Fibroblast of villous mesenchyme (primary cell): Measurements from ENCODE around the gene FAM174C. TPM values are rescaled to one million over a fixed set of nuclear protein-coding genes. Genes with fewer than 3 reads are reported as not detected.

Source experiments
- DNase-seq: peaks from one replicate; pipeline ENCODE4 v3.0.0-alpha.2; 2010; ENCODE audit warnings: low read depth
- H3K4me3 ChIP-seq: 2 replicates; pipeline ENCODE4 v1.5.1; 2011; ENCODE audit warnings: low read depth, mild to moderate bottlenecking, low read length
- total RNA-seq: library from RNA; depleted of rRNA; stranded (reverse); fragments of >200 nt; gene quantifications from 2 replicates; pipeline ENCODE4 v1.2.3, GENCODE V29; 2012
- TF ChIP-seq, protein P1 (sequence below): IDR thresholded peaks from 2 replicates; pipeline ENCODE4 v1.5.1; 2012; ENCODE audit warnings: low read depth, mild to moderate bottlenecking, low read length; ENCODE audit not compliant: insufficient read depth

Gene FAM174C
- total RNA-seq, 1 donor: 17.3 TPM

DNA sequence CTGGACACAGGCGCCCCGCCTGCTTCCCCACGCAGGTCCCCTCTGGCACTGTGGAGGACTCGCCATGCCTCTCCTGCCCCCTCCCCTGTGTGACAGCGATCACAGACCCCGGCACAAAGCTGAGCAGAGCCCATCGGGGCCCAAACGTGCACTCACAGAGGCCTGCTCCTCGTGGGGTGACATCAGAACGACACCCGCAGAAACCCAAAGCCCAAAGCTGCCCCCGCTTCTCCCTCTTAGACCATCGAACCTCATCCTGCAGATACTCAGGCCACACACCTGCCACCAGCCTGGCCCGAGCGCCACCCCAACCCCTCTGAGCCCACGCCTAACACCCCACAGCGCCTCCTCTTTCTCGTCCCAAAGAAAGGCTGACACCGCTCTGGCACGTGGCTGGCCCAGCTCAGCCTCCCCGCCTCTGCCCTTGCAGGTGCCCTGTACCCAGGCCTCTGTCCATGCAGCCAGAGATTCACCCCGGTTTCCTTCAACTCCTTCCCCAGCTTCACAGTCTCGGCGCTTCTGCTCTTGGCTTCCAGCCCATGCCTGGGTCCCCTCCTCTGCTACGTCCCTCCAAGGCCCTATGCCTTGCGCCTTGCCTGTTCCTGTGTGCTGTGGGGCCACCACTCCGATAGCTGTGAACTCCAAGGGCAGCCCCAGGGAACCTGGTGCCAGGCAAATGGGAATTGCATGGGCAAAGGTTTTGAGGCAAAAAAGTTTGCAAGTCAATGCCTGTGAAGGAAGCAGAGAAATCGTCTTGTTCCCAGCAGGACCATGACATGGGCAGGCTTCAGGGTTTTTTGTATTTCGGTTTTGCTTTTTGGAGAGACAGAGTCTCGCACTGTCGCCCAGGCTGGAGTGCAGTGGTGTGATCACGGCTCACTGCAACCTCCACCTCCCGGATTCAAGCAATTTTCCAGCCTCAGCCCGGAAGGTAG, 36.7 kb upstream of the FAM174C start:
- H3K4me3 ChIP-seq: peak overlapping the region; percentile 47
- DNase-seq: no peak
- TF ChIP-seq, protein P1, sequence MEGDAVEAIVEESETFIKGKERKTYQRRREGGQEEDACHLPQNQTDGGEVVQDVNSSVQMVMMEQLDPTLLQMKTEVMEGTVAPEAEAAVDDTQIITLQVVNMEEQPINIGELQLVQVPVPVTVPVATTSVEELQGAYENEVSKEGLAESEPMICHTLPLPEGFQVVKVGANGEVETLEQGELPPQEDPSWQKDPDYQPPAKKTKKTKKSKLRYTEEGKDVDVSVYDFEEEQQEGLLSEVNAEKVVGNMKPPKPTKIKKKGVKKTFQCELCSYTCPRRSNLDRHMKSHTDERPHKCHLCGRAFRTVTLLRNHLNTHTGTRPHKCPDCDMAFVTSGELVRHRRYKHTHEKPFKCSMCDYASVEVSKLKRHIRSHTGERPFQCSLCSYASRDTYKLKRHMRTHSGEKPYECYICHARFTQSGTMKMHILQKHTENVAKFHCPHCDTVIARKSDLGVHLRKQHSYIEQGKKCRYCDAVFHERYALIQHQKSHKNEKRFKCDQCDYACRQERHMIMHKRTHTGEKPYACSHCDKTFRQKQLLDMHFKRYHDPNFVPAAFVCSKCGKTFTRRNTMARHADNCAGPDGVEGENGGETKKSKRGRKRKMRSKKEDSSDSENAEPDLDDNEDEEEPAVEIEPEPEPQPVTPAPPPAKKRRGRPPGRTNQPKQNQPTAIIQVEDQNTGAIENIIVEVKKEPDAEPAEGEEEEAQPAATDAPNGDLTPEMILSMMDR: no peak

DNA sequence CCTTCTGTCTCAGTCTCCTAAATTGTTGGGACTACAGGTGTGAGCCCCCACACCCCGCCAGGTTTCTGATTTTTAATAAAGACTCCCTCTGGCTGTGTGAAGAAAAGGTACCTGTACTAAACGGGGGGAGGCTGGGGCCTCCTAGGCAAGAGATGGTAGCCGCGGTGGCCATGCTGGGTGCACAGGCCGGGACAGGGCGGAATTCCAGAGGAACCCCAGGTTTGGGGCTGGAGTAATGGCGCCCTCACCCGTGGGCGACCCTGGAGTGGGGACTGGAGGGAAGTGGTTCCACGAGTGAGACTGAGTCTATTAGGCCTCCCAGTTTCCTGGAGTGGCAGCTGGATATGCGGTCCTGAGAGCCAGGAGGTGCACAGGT, 35.9 kb upstream of the FAM174C start:
- TF ChIP-seq, protein P1: no peak
- no peak overlapping the region for H3K4me3 ChIP-seq
- no peak for DNase-seq

DNA sequence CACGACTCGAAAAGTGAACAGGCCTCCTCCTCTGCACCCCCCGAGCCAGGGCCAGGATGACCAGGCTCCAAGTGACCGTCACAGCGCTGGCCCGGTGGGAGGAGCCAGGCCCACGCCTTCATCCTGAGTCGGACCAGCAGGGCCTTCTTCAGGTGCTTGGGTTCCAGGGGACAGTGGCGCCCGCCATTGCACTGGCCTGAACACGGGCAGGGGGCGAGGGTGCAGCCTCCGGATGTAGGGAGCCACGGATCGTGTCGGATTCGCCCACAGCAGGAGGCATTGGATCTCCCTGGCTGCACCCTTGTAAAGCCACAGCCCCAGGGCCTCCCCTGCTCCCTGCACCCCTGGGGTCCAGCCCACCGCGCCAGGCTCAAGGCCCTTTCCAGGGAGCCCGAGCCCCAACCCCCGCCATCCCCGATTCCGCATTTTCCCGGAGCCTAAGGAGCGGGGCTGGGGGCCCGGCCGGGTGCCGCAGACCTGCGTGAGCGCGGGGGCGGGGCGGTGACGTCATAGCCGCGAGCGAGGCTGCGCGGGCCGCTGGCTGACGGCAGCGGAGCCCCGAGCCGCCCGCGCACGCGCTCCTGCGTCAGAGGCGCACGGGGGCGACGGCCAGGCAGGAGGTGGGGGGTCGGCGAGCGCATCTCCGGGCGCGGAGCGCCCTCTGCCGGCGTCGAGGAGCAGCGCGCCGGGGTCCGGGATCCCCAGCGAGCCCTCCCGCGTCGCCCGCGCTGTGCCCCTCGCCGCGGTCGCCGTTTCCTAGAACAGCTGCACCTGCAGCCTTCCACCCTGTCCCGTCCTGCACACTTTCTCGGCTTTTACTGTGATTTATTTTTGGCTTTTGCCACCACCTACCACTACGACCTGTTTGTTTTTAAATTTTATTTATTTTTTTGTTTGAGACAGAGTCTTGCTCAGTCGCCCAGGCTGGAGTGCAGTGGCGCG, 35.3 kb upstream of the FAM174C start:
- peak; percentile 94 for DNase-seq
- TF ChIP-seq, protein P1: peak; percentile 64
- peak overlapping the region; percentile 49 for H3K4me3 ChIP-seq

DNA sequence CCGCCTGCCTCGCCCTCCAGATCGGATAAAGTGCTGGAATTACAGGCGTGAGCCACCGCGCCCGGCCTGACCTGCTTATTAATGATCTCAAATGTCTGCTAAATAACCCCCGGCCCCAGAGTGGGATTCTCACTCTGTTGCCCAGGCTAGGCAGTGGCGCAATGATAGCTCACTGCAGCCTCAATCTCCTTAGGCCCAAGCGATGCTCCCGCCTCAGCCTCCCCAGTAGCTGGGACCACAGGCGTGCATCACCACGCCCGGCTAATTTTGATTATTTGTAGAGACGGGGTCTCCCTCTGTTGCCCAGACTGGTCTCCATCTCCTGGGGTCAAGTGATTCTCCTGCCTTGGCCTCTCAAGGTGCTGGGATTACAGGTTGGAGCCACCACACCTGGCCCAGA, 34.4 kb upstream of the FAM174C start:
- TF ChIP-seq, protein P1: no peak

DNA sequence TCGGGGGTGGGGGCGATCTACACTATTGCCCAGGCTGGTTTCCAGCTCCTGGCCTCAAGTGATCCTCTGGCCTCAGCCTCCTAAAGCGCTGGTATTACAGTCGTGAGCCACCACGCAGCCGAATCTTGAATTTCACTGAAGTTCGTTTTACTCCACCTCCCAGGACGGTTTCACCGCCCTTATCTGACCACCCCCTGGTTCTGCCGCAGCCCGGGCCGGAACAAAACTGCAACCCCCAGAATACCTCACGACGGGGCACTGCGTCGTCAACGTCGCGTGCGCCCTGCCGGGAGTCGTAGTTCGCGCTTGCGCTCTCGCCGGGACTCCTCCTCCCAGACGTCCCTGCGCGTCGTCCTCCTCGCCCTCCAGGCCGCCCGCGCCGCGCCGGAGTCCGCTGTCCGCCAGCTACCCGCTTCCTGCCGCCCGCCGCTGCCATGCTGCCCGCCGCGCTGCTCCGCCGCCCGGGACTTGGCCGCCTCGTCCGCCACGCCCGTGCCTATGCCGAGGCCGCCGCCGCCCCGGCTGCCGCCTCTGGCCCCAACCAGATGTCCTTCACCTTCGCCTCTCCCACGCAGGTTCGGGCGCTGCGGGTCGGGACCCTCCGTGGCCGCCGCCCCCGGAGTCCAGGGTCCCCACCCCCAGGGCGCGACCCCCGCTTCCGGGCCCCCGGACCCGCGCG, 33.8 kb upstream of the FAM174C start, which contains the start of gene ATP5F1D:
Gene ATP5F1D (plus strand): TSS at position 335 of the 679 bp plus-strand sequence. CDS start 100 bp downstream, at position 435.
- peak; percentile 95 for DNase-seq
- TF ChIP-seq, protein P1: no peak
- H3K4me3 ChIP-seq: peak within 1 kb of the TSS; percentile 70

More for the DNA sequence above, 34.4 kb upstream of the FAM174C start:
- H3K4me3 ChIP-seq: no peak overlapping the region
- no peak for DNase-seq
